Mucosa of descending colon (tissue), 3 donors: ENCODE results near the gene WNT9A. TPM values are rescaled to one million over a fixed set of nuclear protein-coding genes. Genes with fewer than 3 reads are reported as not detected.

ENCODE experiments used
- ATAC-seq: fragments of 200-7000 bp; cut with Tn5 transposase; one replicate; pipeline ENCODE4 v1.9.1; 2020; ENCODE audit warnings: mild to moderate bottlenecking, moderate library complexity
- DNase-seq, 3 donors: peaks; one replicate each; pipeline ENCODE4 v3.0.0-alpha.2; 2020
- H3K36me3 ChIP-seq: fragments of 200-600 bp; one replicate; pipeline ENCODE4 v1.8.0; 2021; ENCODE audit warnings: low read depth, mild to moderate bottlenecking
- H3K4me1 ChIP-seq: fragments of 200-600 bp; one replicate; pipeline ENCODE4 v1.8.0; 2021; ENCODE audit warnings: low read depth, mild to moderate bottlenecking
- H3K4me3 ChIP-seq: fragments of 200-600 bp; one replicate; pipeline ENCODE4 v1.8.0; 2021; ENCODE audit warnings: mild to moderate bottlenecking
- H3K9me3 ChIP-seq: fragments of 200-600 bp; one replicate; pipeline ENCODE4 v1.8.0; 2021; ENCODE audit warnings: mild to moderate bottlenecking
- CTCF ChIP-seq: fragments of 200-600 bp; IDR thresholded peaks from one replicate; pipeline ENCODE4 v1.8.0; 2022; ENCODE audit warnings: antibody characterized with exemption, mild to moderate bottlenecking
- intact Hi-C, 2 donors: fragments of 100-400 bp; cut with DNase I in 1 of 2; cut with micrococcal nuclease in 1 of 2; formaldehyde crosslinking; loops; one replicate each; pipeline versions ENCODE4 v1.11.0 to v1.11.1; 2022; cut with DNase I, micrococcal nuclease
- total RNA-seq, 3 donors: library from RNA; stranded (reverse); fragmentation: NEBNext Ultra II Directional in 2 of 3; extraction: Animal tissue kit (Norgen Biotek cat#: 25700) in 2 of 3; gene quantifications; one replicate each; pipeline versions ENCODE4 v1.2.1 to v1.2.4, GENCODE V29; 2021 to 2023
- donor health status: DM: no; HTN: no; CAD: no; lungs with moderate emphysema.
- donor health status: DM: no; HTN: no; CAD: no.
- donor health status: DM: no; HTN: yes; CAD: no.

WNT9A gene
- total RNA-seq, 3 donors from 2014 or later, result 1.7 to 12.7 (median 2.4) TPM

- Histone ChIP-seq H3K4me3 (no peak overlapping the region), H3K4me1 (no peaks in the 10 kb centered on the region), H3K9me3 (no peaks in the 10 kb centered on the region), H3K36me3 (no peaks in the 10 kb centered on the region)
- intact Hi-C loops, result no loop called here
- peak in 2 of 3 donors; percentile 29 to 47 for DNase-seq
- TF ChIP-seq CTCF, result no peak
- ATAC-seq, result no peak
These were observed 61.2 kb downstream of the WNT9A start for GRCh38 chr1:227886503-227886961.

DNA sequence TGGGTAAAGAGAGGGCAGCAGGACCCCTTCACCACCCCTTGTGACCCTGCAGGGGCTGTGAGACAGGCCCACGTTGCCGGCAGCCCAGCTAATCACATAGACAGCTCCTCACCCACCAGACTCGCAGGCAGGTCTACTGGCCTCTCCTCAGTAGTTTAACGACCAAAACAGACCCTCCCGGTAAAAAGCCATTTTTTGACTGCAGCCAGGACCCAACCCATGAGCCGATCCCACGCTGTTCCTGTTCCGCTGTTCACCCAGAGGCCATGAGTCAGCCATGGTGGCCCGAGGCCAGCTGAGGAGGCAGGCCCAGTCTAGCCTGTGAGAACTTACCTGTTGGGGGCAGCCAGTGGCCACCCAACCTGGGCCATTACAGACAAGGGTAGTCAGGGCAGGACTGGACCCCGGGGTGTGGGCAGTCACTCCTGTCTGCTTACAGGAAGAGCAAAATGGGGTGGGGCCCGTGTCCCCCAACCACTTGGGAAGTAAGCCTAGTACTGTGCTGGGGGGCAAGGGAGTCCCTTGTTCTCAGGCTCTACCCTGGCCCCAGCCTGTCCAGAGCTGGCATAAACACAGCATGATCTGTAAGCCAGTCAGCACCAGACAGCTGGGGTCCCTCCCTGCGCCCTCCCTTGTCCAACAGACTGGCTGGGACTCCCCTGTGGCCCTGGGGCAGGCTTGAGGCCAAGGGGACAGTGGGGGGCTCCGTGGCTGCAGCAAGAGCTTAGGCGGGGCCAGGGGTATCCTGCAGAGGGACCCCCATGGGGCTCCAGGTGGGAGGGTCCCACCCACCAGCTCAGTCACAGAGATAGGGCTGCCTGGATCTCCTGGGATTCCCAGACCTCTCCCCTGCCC is 61.9 kb downstream of the WNT9A start:
- ATAC-seq (peak; percentile 24), DNase-seq (peak; percentile 30 to 70 (median 45))
- Histone ChIP-seq H3K9me3 (no peaks in the 10 kb centered on the region), H3K36me3 (no peaks in the 10 kb centered on the region), H3K4me3 (no peak overlapping the region), H3K4me1 (no peaks in the 10 kb centered on the region)
- intact Hi-C loops, result no loop called here
- TF ChIP-seq CTCF, result no peak

DNA sequence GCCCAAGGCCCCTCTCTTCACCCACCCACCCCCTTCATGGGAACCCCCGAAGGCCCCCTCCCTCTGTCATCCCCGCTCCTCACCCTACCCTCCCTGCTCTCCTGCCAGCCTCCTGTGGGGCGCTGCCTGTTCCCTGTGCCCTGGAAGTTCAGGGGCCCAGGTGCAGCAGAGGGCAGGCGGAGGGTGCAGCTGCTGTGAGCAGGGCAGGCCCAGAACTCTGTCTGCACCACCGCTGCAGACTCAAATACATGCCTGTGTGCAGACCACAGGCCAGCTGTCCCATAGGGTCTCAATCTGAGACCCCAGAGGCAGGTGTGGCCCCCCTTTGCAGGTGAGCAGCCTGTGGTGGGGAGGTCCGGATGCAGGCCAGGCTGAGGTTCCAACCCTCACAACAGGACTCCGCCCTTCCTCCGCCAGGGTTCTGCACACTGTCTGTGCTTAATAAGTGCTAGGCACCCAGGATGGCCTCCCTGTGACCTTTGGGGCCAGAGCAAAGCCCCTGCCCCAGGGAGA is 62.5 kb downstream of the WNT9A start:
- Histone ChIP-seq H3K9me3 (no peaks in the 10 kb centered on the region), H3K36me3 (no peaks in the 10 kb centered on the region), H3K4me3 (no peak overlapping the region), H3K4me1 (no peaks in the 10 kb centered on the region)
- DNase-seq (peak in 2 of 3 donors; percentile 28 to 64), ATAC-seq (peak; percentile 25)
- intact Hi-C loops, result no loop called here
- TF ChIP-seq CTCF, result no peak

GRCh38 chr1:227884370-227885134 is 63.2 kb downstream of the WNT9A start:
- H3K4me1 ChIP-seq, result no peaks in the 10 kb centered on the region
- DNase-seq, result peak in 1 of 3 donors; percentile 44
- intact Hi-C loops, result no loop called here
- H3K36me3 ChIP-seq, result no peaks in the 10 kb centered on the region
- no peak overlapping the region for H3K4me3 ChIP-seq
- TF ChIP-seq CTCF, result no peak
- no peaks in the 10 kb centered on the region for H3K9me3 ChIP-seq
- no peak for ATAC-seq

GRCh38 chr1:227883641-227884301 is 64.0 kb downstream of the WNT9A start:
- ATAC-seq (no peak), DNase-seq (peak in 1 of 3 donors; percentile 42)
- no peaks in the 10 kb centered on the region for H3K4me1 ChIP-seq
- H3K9me3 ChIP-seq, result no peaks in the 10 kb centered on the region
- H3K36me3 ChIP-seq, result no peaks in the 10 kb centered on the region
- no peak for TF ChIP-seq CTCF
- no peak overlapping the region for H3K4me3 ChIP-seq
- intact Hi-C loops, result no loop called here
